Suprapubic skin (tissue), 4 donors: ENCODE measurements around the gene PIP4K2B. TPM values are rescaled to one million over a fixed set of nuclear protein-coding genes. Genes with fewer than 3 reads are reported as not detected.

ENCODE experiments used
- DNase-seq, 2 donors: peaks; one replicate each; pipeline ENCODE4 v3.0.0-alpha.2; 2019; ENCODE audit warnings: low spot score in 2 of 2
- H3K27ac ChIP-seq: fragments of 200-600 bp; sonication (generic); one replicate; pipeline ENCODE4 v1.5.1; 2019
- H3K27me3 ChIP-seq: fragments of 200-600 bp; sonication (generic); one replicate; pipeline ENCODE4 v1.5.1; 2019
- H3K36me3 ChIP-seq: fragments of 200-600 bp; sonication (generic); one replicate; pipeline ENCODE4 v1.5.1; 2019
- H3K4me1 ChIP-seq: fragments of 200-600 bp; sonication (generic); one replicate; pipeline ENCODE4 v1.5.1; 2019
- H3K4me3 ChIP-seq: fragments of 200-600 bp; sonication (generic); one replicate; pipeline ENCODE4 v1.5.1; 2019; ENCODE audit warnings: mild to moderate bottlenecking
- H3K9me3 ChIP-seq: fragments of 200-600 bp; sonication (generic); one replicate; pipeline ENCODE4 v1.5.1; 2019
- CTCF ChIP-seq, 2 donors: fragments of 200-600 bp in 1 of 2; fragments of 450-650 bp in 1 of 2; sonication (generic) in 1 of 2; IDR thresholded peaks; one replicate each; pipeline ENCODE4 v1.5.1; 2016 to 2019; ENCODE audit warnings: antibody characterized with exemption in 2 of 2, mild to moderate bottlenecking in 1 of 2, moderate library complexity in 1 of 2
- EP300 ChIP-seq: sonication (generic); formaldehyde crosslinking; IDR thresholded peaks from one replicate; pipeline ENCODE4 v1.6.1; 2017; ENCODE audit warnings: antibody characterized with exemption
- POLR2A ChIP-seq, 2 donors: fragments of 450-650 bp; IDR thresholded peaks; one replicate each; pipeline ENCODE4 v1.6.1; 2017; ENCODE audit warnings: antibody characterized with exemption in 2 of 2, mild to moderate bottlenecking in 2 of 2, moderate library complexity in 2 of 2
- POLR2AphosphoS5 ChIP-seq, 3 donors: sonication (generic); formaldehyde crosslinking; IDR thresholded peaks; one replicate each; pipeline ENCODE4 v1.6.1; 2017; ENCODE audit warnings: antibody characterized with exemption in 3 of 3
- WGBS: methylation state at CpG from one replicate; pipeline ENCODE4 v1.1.5; 2018; 5-methylcytosine and 5-hydroxymethylcytosine counted together
- total RNA-seq, 4 donors: library from RNA; depleted of rRNA; stranded (reverse); fragments of >200 nt; gene quantifications; one replicate each; pipeline ENCODE4 v1.1.0, GENCODE V29; 2016

Gene PIP4K2B
- total RNA-seq, 4 donors from 2014 or later: 31.0 to 46.7 (median 38.6) TPM

GRCh38 chr17:38719289-38719942 lies 79.9 kb downstream of the PIP4K2B start:
- Histone ChIP-seq H3K27me3 (no peaks in the 10 kb centered on the region), H3K27ac (no peak overlapping the region), H3K4me1 (peaks cover 10% of the 10 kb centered on the region), H3K9me3 (no peaks in the 10 kb centered on the region), H3K4me3 (no peak overlapping the region), H3K36me3 (peaks cover 83% of the 10 kb centered on the region)
- no peak for DNase-seq
- no peak for TF ChIP-seq POLR2AphosphoS5 (IDR thresholded peaks at IDR 0.05)
- no peak for TF ChIP-seq EP300
- no peak for TF ChIP-seq CTCF (IDR thresholded peaks at IDR 0.05)
- TF ChIP-seq POLR2A (IDR thresholded peaks at IDR 0.05): no peak
- WGBS: 78% methylated on average over 13 of the region's 29 CpGs

GRCh38 chr17:38717139-38717745 lies 82.1 kb downstream of the PIP4K2B start:
- no peak overlapping the region for H3K4me3 ChIP-seq
- no peaks in the 10 kb centered on the region for H3K27me3 ChIP-seq
- H3K4me1 ChIP-seq: peaks cover 10% of the 10 kb centered on the region
- no peak for DNase-seq
- no peaks in the 10 kb centered on the region for H3K9me3 ChIP-seq
- H3K36me3 ChIP-seq: peaks cover 91% of the 10 kb centered on the region
- TF ChIP-seq EP300 (no peak), CTCF (IDR thresholded peaks at IDR 0.05) (no peak), POLR2AphosphoS5 (IDR thresholded peaks at IDR 0.05) (no peak), POLR2A (IDR thresholded peaks at IDR 0.05) (no peak)
- H3K27ac ChIP-seq: no peak overlapping the region
- 74% methylated on average over 12 of the region's 12 CpGs for WGBS

- H3K27ac ChIP-seq: no peak overlapping the region
- H3K4me3 ChIP-seq: no peak overlapping the region
- TF ChIP-seq CTCF (IDR thresholded peaks at IDR 0.05): no peak
- no peak for TF ChIP-seq POLR2AphosphoS5 (IDR thresholded peaks at IDR 0.05)
- TF ChIP-seq EP300: no peak
- no peaks in the 10 kb centered on the region for H3K27me3 ChIP-seq
- WGBS: 89% methylated on average over 7 of the region's 18 CpGs
- H3K9me3 ChIP-seq: no peaks in the 10 kb centered on the region
- peaks cover 10% of the 10 kb centered on the region for H3K4me1 ChIP-seq
- DNase-seq: peak in 1 of 2 donors; percentile 67
- H3K36me3 ChIP-seq: peaks cover 91% of the 10 kb centered on the region
Observed at GRCh38 chr17:38716368-38717005, 82.9 kb downstream of the PIP4K2B start.

Other genes starting within 250 kb of the PIP4K2B start
- gene SRCIN1, start 193.6 kb downstream of the PIP4K2B start, total RNA-seq: 10 to 100 TPM; 11.0 to 36.5 (median 17.4) TPM
- gene EPOP, start 124.6 kb downstream of the PIP4K2B start, total RNA-seq: 1 to 10 TPM in 3 of 4 donors, under 1 TPM in 1; 0.80 to 6.1 (median 3.2) TPM
- gene MLLT6, start 94.3 kb downstream of the PIP4K2B start, total RNA-seq: 100 to 1,000 TPM in 1 of 4 donors, 10 to 100 TPM in 3; 62.7 to 136 (median 79.0) TPM
- 10 to 100 TPM in 2 of 4 donors, 1 to 10 TPM in 2; 6.8 to 12.7 (median 10.1) TPM for gene CISD3, start 69.2 kb downstream of the PIP4K2B start, total RNA-seq
- gene PCGF2, start 51.2 kb downstream of the PIP4K2B start, total RNA-seq: 10 to 100 TPM in 1 of 4 donors, 1 to 10 TPM in 3; 5.3 to 15.2 (median 7.0) TPM
- gene PSMB3, start 46.8 kb downstream of the PIP4K2B start, total RNA-seq: 100 to 1,000 TPM; 106 to 186 (median 162) TPM
- gene CWC25, start 25.8 kb upstream of the PIP4K2B start, total RNA-seq: 10 to 100 TPM; 31.5 to 74.8 (median 34.4) TPM
- gene RPL23, start 54.2 kb upstream of the PIP4K2B start, total RNA-seq: 1,000 to 10,000 TPM; 1,382 to 1,902 (median 1,771) TPM
- 100 to 1,000 TPM in 2 of 4 donors, 10 to 100 TPM in 2; 83.1 to 124 (median 99.6) TPM for gene LASP1, start 70.5 kb upstream of the PIP4K2B start, total RNA-seq
- gene FBXO47, start 167.8 kb upstream of the PIP4K2B start, total RNA-seq: not detected